GM21619 (cell line): Measurements from ENCODE around the gene GGT6.

ENCODE experiments used
- ATAC-seq: cut with Tn5 transposase; IDR thresholded peaks from one replicate; pipeline ENCODE4 v1.9.1; 2021; ENCODE audit not compliant: unreplicated experiment

Gene GGT6

GRCh38 chr17:4554441-4554996 is 5.9 kb downstream of the GGT6 start:
- ATAC-seq = no peak

- no peak for ATAC-seq
Measured at GRCh38 chr17:4553669-4554068, 6.7 kb downstream of the GGT6 start.

- ATAC-seq = no peak
Measured at GRCh38 chr17:4551796-4552525, 8.4 kb downstream of the GGT6 start.

- ATAC-seq = no peak
Measured at GRCh38 chr17:4551141-4551540, 9.2 kb downstream of the GGT6 start.

- ATAC-seq = no peak
Measured at GRCh38 chr17:4550534-4551039, 9.8 kb downstream of the GGT6 start.

GRCh38 chr17:4549781-4550533 is 10.4 kb downstream of the GGT6 start:
- ATAC-seq = no peak

- no peak for ATAC-seq
Measured at GRCh38 chr17:4548721-4549531, 11.5 kb downstream of the GGT6 start.

GRCh38 chr17:4548061-4548461 is 12.3 kb downstream of the GGT6 start:
- ATAC-seq = no peak

- ATAC-seq = no peak
Measured at GRCh38 chr17:4547118-4547906, 13.1 kb downstream of the GGT6 start.

- no peak for ATAC-seq
Measured at GRCh38 chr17:4545217-4545951, 15.0 kb downstream of the GGT6 start.

- ATAC-seq = no peak
Measured at GRCh38 chr17:4544951-4545216, 15.5 kb downstream of the GGT6 start.

- ATAC-seq = no peak
Measured at GRCh38 chr17:4544135-4544950, 16.0 kb downstream of the GGT6 start.

GRCh38 chr17:4543557-4544026 is 16.8 kb downstream of the GGT6 start:
- no peak for ATAC-seq

- no peak for ATAC-seq
Measured at GRCh38 chr17:4542726-4543191, 17.6 kb downstream of the GGT6 start.

GRCh38 chr17:4542003-4542725 is 18.2 kb downstream of the GGT6 start:
- ATAC-seq = no peak

GRCh38 chr17:4541328-4542002 is 18.9 kb downstream of the GGT6 start:
- ATAC-seq = no peak

- ATAC-seq = no peak
Measured at GRCh38 chr17:4540687-4541327, 19.6 kb downstream of the GGT6 start.
